ENCODE measurements around the gene KRTAP12-1.

The KRTAP12-1 gene

GRCh38 chr21:44653656-44654575, 28.0 kb downstream of the KRTAP12-1 start:
- in situ Hi-C loops (cut with MboI; ENCODE audit: low sequenced_read_pairs, unreplicated experiment): no loop called here
- TF ChIP-seq, protein P1, sequence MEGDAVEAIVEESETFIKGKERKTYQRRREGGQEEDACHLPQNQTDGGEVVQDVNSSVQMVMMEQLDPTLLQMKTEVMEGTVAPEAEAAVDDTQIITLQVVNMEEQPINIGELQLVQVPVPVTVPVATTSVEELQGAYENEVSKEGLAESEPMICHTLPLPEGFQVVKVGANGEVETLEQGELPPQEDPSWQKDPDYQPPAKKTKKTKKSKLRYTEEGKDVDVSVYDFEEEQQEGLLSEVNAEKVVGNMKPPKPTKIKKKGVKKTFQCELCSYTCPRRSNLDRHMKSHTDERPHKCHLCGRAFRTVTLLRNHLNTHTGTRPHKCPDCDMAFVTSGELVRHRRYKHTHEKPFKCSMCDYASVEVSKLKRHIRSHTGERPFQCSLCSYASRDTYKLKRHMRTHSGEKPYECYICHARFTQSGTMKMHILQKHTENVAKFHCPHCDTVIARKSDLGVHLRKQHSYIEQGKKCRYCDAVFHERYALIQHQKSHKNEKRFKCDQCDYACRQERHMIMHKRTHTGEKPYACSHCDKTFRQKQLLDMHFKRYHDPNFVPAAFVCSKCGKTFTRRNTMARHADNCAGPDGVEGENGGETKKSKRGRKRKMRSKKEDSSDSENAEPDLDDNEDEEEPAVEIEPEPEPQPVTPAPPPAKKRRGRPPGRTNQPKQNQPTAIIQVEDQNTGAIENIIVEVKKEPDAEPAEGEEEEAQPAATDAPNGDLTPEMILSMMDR (IDR thresholded peaks at IDR 0.05; ENCODE audit: borderline replicate concordance, control extremely low read depth, extremely low read depth, insufficient read depth, missing control alignments): no peak
- no peak for DNase-seq (ENCODE audit: low spot score)

- TF ChIP-seq, protein P1 (IDR thresholded peaks at IDR 0.05; ENCODE audit: borderline replicate concordance, control extremely low read depth, extremely low read depth, insufficient read depth, missing control alignments): no peak
- in situ Hi-C loops (cut with MboI; ENCODE audit: low sequenced_read_pairs, unreplicated experiment): no loop called here
- DNase-seq (ENCODE audit: low spot score): no peak
These were observed 28.8 kb downstream of the KRTAP12-1 start for GRCh38 chr21:44653123-44653522.

DNA sequence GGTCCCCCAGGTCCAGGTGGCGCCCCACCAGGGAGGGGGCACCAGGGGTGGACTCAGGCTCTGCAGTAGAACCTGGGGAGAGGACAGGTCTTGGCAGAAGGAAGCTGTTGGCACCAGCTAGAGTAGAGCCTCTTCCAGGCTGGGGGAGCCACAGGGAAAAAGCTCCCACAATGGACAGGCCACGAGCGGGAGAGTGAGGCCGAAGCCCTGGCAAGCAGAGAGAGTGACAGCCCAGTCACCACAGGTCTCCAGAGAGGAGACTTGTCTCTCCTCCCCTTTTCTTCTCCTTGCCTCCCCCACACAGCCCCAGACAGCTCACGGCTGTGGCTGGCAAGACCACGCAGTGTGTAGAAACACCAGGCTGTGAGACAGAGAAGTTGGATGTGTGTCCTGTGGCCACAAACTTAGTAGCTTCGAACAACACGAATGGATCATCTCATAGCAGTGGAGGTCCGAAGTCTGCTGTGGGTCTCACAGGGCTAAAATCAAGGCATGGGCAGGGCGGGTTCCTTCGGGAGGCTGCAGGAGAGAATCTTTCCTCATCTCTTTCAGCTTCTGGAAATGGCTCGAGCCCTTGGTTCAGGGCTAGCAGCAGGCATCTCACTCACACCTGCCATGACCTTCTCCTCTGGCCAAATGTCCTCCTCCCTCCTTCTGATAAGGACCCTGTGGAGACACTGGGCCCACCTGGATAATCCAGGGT, 30.8 kb downstream of the KRTAP12-1 start:
- TF ChIP-seq, protein P1 (IDR thresholded peaks at IDR 0.05; ENCODE audit: borderline replicate concordance, control extremely low read depth, extremely low read depth, insufficient read depth, missing control alignments): no peak
- in situ Hi-C loops (cut with MboI; ENCODE audit: low sequenced_read_pairs, unreplicated experiment): no loop called here
- DNase-seq (ENCODE audit: low spot score): no peak

GRCh38 chr21:44650265-44650972, 31.5 kb downstream of the KRTAP12-1 start:
- in situ Hi-C loops (cut with MboI; ENCODE audit: low sequenced_read_pairs, unreplicated experiment): no loop called here
- DNase-seq (ENCODE audit: low spot score): no peak
- TF ChIP-seq, protein P1 (IDR thresholded peaks at IDR 0.05; ENCODE audit: borderline replicate concordance, control extremely low read depth, extremely low read depth, insufficient read depth, missing control alignments): no peak

GRCh38 chr21:44649521-44650100, 32.4 kb downstream of the KRTAP12-1 start:
- in situ Hi-C loops (cut with MboI; ENCODE audit: low sequenced_read_pairs, unreplicated experiment): no loop called here
- DNase-seq (ENCODE audit: low spot score): no peak
- TF ChIP-seq, protein P1 (IDR thresholded peaks at IDR 0.05; ENCODE audit: borderline replicate concordance, control extremely low read depth, extremely low read depth, insufficient read depth, missing control alignments): no peak

All from GM13976 (cell line).